Measurements from ENCODE around the gene PAX8. TPM values are rescaled to one million over a fixed set of nuclear protein-coding genes. Genes with fewer than 3 reads are reported as not detected.

The PAX8 gene
- total RNA-seq, 2 donors from 2014 or later: 1.3 to 13.2 TPM

DNA sequence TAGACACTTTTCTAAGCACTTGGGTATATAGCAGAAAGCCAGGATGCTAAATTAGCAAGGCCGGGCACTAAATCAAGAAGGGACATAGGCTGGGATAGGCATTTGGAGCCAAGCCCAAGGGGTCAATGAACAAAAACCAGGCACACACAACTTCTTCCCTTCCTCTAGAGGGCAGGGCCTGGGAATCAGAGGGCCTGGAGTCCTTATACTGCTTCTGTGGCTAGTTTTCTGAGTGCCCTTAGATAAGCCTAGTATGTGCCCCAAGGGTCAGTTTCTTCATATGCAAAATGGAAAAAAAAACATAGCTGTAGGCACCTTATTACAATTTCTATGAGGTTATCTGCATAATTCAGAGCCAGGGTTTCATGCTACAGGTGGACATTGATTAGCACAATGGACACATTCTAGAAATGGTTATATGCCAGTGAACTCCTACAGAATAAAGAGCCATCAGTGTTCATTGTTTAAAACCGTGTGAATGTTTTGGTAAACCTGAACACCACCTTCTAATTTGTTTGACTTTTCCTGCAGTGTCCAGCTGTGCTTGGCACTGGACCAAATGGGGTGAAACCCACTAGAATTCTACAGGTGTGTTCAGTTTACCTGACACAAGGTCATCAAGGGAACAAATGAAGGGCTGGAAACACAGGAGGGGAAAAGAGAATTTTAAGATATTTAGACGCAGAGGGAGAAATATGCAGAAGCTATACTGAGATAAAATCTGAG is 49.6 kb downstream of the PAX8 start:
- intact Hi-C loops (cut with DNase I, micrococcal nuclease): no loop called here
- DNase-seq (no peak), ATAC-seq (peak; percentile 69)

DNA sequence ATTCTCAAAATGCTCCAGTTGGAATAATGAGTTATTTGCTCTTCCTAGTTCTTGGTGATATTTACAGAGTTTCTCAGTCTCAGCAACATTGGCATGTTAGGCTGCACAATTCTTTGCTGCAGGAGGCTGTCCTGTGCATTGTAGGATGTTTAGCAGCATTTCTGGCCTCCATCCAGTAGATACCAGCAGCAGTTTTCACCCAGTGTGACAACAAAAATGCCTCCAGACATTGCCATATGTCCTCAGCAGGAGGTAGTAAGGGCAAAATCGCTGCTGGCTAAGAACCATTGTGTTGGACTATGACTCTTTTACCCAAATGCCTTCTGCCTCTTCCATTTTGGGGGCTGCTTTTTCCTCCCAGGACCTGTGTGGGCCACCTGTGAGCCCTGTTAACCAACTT is 50.4 kb downstream of the PAX8 start:
- intact Hi-C loops (cut with DNase I, micrococcal nuclease): no loop called here
- DNase-seq (no peak), ATAC-seq (no peak)

DNA sequence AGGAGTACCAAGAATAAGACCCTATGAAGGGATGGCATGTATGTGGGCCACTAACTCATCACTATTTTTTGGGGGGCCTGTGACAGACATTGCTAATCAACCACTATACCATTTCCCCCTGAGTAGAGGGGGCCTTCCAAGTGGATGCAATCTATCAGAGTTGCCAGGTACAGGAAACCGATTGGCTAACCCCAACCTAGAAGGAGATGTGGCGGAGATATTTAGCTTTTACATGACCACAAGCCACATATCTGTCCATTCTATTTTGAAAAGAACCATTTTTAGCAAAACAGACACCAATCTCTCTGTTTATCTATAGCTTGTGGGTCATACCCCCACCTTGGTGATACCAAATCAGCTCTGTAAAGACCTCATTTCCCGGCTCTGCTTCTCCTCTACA is 51.0 kb downstream of the PAX8 start:
- no peak for DNase-seq
- intact Hi-C loops (cut with DNase I, micrococcal nuclease): no loop called here
- ATAC-seq: no peak

DNA sequence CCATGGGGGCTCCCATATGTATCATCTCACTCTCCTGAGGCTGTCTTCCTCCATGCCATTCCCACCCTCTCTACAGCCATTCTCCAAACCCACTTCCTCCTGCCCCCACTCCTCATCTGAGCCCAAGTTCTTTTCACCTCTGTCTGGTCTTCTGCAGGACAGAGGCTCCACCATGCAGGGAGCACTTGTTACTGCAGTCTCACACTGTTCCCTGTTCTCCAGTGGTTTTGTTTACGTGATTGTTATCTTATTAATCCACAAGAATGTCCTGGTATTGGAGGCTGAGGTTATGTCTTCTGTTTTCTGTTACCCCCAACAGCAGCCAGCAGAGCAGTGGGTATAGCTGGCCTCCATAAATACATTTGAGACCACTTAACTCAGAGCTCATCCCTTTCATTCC is 51.4 kb downstream of the PAX8 start:
- ATAC-seq: no peak
- intact Hi-C loops (cut with DNase I, micrococcal nuclease): no loop called here
- no peak for DNase-seq

DNA sequence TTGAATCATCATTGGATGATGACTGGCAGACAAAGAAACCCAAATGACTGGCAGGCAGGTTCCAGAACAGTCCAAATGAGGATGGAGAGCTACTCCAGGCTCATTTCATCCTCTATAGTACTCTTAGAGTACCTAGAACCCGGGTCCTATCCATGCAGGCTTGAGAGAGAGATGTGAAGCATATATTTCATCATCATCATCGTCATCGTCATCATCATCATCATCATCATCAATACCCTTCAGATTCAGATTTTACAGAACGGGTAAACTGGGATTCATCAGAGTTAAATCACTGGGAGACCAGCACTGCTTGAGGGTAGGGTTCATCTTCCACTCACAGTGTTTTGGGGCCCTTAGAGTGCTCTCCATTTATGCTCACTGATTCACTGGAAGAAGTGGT is 52.3 kb downstream of the PAX8 start:
- DNase-seq (no peak), ATAC-seq (no peak)
- intact Hi-C loops (cut with DNase I, micrococcal nuclease): no loop called here

DNA sequence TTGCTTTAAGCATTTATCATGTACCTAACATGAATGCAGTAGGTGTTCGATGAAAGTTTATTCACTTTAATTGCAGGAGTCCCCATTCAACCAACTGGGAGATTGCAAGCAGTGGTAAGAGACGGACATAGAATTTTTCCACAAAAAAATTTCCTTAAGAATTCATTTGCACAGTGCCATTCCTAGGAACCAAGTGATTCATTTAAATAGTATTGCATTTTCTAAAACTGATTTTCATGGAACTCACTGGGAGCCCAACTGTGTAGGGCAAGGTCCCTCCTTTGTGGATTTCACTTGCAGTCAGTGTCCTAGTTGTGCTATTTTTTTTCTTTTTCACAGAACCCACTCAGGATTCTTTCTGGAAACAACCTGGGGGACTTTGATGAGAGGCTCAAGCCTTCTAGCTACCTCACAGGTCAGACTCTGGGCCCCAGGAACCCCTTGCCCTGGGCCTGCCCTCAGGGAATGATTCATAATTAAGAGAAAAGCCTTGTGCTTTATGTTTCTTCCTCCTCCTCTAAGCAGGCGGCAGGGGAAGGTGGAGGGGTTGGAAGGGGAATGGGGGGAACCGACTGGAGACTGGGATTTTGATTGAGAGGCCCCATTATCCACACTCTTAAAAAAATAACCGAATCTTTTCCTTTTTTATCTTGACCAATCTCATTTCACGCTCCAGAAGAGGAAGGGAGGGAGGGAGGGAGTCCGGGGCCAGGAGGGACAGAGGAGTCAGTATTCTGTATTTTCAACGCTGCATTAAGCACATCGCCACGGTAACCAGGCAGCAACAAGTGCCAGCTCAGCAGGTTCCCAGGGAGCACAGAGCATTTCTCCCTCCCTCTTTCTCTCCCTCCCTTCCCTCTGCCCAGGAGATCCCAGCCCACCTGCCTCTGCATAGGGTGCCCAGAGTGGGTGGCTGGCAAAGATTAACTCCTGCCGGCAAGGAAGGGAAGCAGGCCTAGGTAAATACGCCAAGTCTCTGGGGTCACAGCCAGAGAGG is 53.2 kb downstream of the PAX8 start:
- DNase-seq (no peak), ATAC-seq (no peak)
- intact Hi-C loops (cut with DNase I, micrococcal nuclease): no loop called here

DNA sequence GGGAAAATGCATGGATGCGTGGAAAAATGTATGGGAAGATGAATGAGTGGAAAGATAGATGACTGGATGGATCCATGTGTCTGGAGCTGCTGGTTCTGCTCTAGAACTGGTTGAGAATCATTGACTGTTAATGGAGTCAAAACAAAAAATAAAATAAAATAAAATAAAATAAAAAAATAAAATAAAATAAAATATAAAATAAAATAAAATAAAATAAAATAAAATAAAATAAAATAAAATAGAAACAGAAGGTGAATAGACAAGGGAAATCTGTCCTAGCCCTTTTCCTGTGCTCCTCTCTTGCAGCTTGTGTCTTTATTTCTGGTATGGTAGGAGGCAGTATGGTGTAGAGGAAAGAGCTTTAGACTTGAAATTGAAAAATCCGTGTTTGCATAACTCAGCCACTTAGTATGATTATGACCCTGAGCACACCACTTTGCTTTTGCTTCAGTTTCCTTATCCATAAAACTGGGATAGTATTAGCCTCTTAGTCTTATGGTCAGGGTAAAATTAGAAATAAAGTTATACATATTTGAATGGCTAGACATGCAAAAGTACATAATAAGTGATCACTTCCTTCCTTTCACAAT is 54.0 kb downstream of the PAX8 start:
- intact Hi-C loops (cut with DNase I, micrococcal nuclease): no loop called here
- ATAC-seq (no peak), DNase-seq (no peak)

DNA sequence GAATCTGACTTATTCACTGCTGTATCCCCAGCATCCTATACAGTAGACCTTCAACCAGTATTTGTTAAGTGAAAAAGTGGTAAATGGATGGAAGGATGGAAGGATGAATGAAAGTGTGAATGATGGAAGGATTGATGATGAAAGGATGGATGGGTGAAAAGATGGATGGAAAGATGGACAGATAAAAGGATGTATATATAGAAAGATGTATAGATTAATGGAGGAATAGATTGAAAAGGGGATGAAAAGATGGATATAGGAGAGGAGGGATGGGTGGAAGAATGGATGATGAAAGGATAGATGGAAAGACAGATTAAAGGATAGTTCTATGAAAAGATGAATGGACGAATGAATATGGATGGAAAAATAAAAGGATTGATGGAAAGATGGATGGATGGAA is 54.9 kb downstream of the PAX8 start:
- ATAC-seq (no peak), DNase-seq (no peak)
- intact Hi-C loops (cut with DNase I, micrococcal nuclease): no loop called here

DNA sequence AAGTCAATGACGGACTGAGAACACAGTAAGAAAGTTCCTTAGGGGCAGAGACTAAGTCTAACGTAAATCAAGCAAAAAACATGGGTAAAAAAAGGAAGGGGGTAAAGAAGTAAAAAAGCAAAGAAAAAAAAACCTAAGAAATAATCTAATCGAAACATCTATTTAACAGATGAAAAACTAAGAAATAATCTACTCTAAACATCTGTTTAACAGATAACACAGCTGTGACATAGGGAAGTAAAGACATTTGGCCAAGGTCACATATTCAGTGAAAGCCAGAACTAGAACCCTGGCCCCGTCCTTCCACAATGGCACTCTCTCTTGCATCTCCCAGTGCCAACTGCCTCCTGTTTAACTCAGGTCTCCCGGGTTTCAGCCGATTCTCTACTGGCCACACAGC is 56.9 kb downstream of the PAX8 start:
- DNase-seq (no peak), ATAC-seq (no peak)
- intact Hi-C loops (cut with DNase I, micrococcal nuclease): no loop called here

DNA sequence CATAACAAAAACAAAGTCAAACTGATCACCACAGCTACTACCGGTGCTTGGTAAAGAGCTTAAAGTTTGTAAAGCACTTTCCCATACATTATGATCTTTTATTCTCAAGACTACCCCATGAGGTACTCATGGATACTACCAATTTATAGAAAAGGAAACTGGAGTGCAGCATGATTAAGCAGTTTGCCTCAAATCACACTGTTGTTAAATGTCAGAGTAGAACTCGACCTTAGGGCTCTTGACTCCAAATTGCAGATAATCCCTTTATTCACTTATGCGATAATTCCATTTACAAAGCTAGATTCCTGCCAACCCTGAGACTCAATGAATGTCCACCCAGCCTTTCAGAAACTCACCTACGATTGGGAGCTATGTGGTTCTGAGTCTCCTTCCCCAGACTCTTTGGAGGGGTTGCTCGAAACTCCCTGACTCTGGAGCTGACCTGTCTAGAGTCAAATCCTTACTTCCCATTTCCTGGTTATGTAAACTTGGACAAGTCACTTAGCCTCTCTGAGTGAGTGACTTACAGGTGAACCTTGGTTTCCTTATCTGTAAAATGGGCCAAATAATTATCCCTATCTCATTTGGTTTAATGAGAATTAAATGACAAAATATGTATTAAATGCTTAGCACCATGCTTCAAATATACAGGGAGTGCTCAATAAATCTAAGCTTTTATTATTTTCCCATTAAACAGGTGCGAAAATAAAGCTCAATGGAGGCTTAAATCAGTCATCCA is 57.6 kb downstream of the PAX8 start:
- DNase-seq: no peak

DNA sequence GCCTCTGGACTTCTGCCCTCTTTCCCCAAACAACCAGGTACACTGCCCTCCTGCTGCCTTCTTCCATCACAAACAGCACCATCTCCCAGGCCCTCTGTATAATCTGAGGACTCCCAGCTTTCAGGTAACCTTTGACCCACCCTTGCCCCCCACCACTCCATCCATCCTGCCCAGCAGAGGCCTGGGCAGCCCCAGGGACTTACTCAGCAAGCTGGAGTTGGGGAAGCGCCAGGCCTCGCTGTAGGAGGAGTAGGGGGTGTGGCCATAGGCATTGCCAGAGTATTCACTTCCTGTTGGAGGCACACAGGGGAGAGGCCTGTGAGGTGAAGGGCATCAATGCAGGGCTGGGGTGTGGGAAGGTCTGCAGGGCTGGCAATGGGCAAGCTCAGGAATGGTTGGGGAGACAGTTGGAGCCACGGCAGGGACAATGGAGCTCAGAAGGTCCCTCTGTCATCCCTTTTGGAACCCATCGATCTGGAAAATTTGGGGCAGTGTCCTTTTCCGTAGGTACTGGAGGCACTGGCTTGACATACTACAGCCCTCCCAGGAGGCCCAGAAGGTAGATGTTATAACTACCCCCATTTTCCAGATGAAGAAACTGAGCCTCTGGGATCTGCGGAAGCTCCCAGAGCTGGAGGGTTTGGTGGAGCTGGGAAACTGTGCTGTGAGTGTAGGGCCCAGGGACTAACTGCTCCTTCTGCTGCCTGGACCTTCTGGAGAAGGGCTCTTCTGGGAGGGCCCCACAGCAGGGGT is 58.7 kb downstream of the PAX8 start:
- intact Hi-C loops (cut with DNase I, micrococcal nuclease): no loop called here
- DNase-seq (peak; percentile 84 to 90), ATAC-seq (peak; percentile 78)

More for the DNA sequence above, 57.6 kb downstream of the PAX8 start:
- ATAC-seq: no peak
- intact Hi-C loops (cut with DNase I, micrococcal nuclease): no loop called here

DNA sequence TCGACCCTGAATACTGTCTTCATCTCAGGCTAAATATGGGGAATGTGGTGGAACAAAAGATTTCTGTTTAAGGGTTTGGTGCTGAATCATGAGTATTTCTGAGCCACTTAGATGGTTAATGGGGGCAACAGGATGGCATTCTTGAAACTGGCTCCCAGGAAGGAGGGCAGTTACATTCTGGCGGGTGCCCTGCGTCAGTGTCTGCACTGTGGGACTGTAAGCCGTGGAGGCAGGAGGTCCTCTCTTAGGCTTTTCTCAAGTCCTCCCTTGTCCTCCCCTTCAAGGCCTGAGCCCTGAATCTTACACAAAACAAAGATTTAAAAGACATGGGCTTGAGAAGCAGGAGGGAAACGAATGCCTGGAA is 59.2 kb downstream of the PAX8 start:
- DNase-seq (no peak), ATAC-seq (no peak)
- intact Hi-C loops (cut with DNase I, micrococcal nuclease): no loop called here

DNA sequence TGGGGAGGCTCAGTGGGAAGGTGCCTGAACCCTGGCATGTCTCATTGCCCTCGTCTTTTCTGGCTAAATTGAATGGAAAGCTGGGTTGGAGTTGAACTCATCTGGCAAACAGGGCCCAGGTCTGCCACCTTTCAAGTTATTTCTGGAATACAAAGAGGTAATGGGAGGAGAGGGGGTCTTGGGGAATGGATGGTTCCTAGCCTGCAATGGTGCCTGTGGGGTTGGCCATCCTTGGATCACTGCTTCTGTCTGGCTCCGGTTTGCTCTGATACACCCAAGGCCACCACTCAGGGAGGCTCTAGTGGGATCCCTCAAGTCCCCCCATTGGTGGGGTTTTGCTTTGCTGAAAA is 59.7 kb downstream of the PAX8 start:
- intact Hi-C loops (cut with DNase I, micrococcal nuclease): no loop called here
- ATAC-seq (no peak), DNase-seq (no peak)

DNA sequence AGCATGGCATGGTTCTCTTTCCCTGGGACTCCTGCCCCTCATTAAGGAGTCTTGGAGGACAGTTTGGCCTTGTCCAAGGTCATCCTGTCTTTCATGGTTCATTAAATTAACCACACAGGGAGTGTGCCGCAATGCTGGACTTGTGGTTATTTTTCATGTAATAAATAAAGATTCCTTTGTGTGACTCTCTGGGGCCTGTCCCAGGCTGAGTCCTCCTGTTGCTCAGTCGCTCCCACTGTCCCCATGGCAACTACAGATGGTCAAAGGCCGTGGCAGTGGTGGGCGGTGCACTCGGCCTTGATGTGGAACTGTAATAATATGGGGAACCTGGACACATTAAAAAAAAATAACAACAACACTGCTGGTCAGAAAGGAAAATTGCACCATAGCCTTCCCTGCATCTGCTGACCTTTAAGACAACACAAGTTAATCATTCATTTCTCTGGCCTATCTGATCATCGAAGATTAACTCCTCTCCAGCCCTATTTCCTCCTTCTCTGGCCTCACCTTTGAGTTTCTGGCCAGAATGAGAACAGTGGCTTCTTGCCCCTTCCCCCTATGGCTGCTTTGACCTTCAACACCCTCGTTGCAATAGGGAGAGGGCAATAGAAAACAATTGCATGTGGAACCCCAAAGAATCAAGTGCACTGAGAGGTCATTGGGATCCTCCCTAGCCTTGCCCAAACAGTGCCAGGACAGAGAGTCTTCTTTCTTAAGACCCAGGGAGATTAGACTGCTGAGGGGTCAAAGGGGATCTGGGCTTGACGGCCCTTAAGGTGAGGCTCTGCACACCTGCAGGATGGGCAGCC is 60.2 kb downstream of the PAX8 start:
- peak; percentile 81 for ATAC-seq
- intact Hi-C loops (cut with DNase I, micrococcal nuclease): no loop called here
- DNase-seq: peak; percentile 76 to 87

DNA sequence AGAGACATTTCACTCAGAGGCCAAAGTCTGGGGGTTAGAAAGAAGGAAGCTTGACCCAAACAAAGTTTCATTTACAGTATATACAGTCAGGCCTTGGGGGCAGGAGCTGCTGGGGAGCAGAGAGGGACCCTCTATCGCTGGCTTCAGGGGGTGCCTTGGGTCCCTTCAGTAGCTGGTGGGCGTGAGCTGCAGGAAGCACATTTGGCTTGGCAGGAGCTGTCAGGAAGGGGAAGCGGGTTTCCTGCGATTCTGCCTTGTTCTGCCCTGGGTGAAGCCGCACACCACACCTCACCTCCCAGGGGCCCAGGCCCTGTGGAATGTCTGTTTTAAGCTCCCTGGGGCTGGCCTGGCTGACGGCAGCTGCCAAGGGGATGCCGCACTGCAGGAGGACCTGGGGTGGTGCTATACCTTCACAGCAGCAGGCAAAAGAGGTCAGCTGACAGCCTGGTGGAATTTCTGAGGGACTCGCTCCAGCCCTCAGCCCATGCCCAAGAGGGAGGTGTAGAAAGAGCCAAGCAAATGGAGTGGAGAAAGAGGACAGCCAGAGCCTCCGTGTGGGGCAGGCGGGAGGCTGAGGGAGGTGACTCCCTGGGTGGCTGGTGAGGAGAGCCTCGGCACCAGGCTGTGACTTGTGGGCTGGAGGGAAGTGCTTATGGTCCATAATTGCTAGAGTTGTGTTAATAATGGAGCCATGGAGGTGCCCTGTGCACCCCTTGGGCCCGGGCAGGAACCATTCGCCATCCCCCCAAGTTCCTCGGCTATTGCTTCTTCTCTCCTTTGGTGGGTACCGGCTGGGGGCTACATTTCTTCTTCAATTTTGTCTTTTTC is 61.1 kb downstream of the PAX8 start:
- no peak for ATAC-seq
- no peak for DNase-seq
- intact Hi-C loops (cut with DNase I, micrococcal nuclease): no loop called here

DNA sequence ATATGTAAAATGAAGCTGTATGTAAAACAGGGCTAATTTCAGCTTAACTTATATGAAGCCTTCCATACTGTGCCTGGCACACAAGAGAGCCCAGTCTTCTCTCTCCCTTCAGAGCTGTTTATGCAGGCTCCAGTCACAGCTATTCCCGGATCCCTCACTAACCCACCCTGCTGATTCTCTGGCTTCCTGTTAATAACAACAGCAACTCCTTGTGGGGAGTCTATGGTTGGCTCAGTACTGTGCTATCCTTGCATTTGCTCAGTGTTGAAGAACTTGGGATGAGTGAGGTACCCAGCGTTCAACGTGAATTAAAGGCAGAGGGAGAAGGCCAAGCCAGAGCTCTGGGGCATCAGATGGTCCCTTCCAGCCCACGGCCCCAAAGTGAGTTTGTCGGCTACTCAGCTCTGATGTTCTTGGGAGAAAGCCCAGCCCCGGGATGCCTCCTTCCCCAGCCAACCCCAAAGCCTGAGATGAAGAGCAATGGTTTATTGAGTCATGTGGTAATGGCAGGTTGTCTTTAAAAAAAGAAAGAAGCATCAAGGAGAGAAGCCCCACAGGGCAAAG is 61.7 kb downstream of the PAX8 start:
- DNase-seq (no peak), ATAC-seq (no peak)
- intact Hi-C loops (cut with DNase I, micrococcal nuclease): no loop called here

DNA sequence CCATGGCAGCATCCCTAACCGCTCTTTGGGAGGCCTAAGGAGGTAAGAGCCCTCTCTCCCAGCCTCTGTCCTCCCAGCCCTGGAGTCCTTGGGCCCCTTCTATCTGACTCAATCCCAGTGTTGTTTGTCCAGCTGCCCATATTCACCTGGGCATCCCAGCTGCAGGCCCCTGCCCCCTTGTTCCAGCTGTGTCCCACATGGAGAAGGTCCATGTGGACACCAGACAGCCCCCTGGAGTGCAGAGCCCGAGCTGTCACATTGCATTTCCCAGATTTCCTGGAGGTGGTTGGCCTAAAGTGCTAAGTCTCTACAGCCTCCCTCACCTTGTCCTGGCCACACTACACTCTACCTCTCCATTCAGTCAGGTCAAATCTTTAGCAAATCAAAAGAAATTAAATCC is 62.4 kb downstream of the PAX8 start:
- DNase-seq (no peak), ATAC-seq (no peak)
- intact Hi-C loops (cut with DNase I, micrococcal nuclease): no loop called here

Data from left colon (tissue), 2 donors.